SK-N-SH (cell line): ENCODE results near the gene FOXO1. TPM values are rescaled to one million over a fixed set of nuclear protein-coding genes. Genes with fewer than 3 reads are reported as not detected.

ENCODE experiments used
- CTCF ChIA-PET: fragments of 300-600, 350-600 bp; formaldehyde crosslinking; extraction: SDS; loops from one replicate; lab custom pipeline; 2021; lab: Yijun Ruan, JAX
- POLR2A ChIA-PET: fragments of 350-600 bp; sonication (Branson Sonifier 250); formaldehyde crosslinking; extraction: SDS; loops from one replicate; lab custom pipeline; 2020; ENCODE audit warnings: antibody characterized with exemption, inconsistent platforms; lab: Yijun Ruan, JAX
- DNase-seq: peaks from one replicate; pipeline ENCODE4 v3.0.0; 2012
- H2AFZ ChIP-seq: fragments of 200-600 bp; sonication (generic); 2 replicates; pipeline ENCODE4 v1.8.1; 2016; ENCODE audit warnings: antibody characterized with exemption, mild to moderate bottlenecking, low read depth
- H3F3A ChIP-seq: fragments of 200-600 bp; sonication (generic); replicated peaks from 2 replicates; pipeline ENCODE3; 2016; ENCODE audit warnings: antibody characterized with exemption, mild to moderate bottlenecking; ENCODE audit not compliant: insufficient read depth
- H3K27ac ChIP-seq, 2 experiments: fragments of 200-500 bp in 1 of 2; fragments of 200-600 bp in 1 of 2; sonication (Bioruptor generic) in 1 of 2; sonication (generic), shearing (Covaris generic) in 1 of 2; 2 replicates each; pipeline versions ENCODE4 v1.5.1 to v1.6.1; 2014 to 2016; ENCODE audit warnings: low read depth in 2 of 2, inconsistent platforms in 1 of 2, low read length in 1 of 2, mild to moderate bottlenecking in 1 of 2, mixed read lengths in 1 of 2
- H3K27me3 ChIP-seq: fragments of 200-600 bp; sonication (generic), shearing (Covaris generic); 2 replicates; pipeline ENCODE4 v1.6.1; 2016; ENCODE audit warnings: mixed run types; ENCODE audit not compliant: insufficient read depth
- H3K36me3 ChIP-seq, 2 experiments: fragments of 200-500 bp in 1 of 2; fragments of 200-600 bp in 1 of 2; sonication (Bioruptor generic) in 1 of 2; sonication (generic) in 1 of 2; replicated peaks in 1 of 2; 2 replicates each; pipeline versions ENCODE3 to v1.5.1; 2014 to 2016; ENCODE audit warnings: low read length in 1 of 2, mild to moderate bottlenecking in 1 of 2; ENCODE audit not compliant: insufficient read depth in 2 of 2, control insufficient read depth in 1 of 2
- H3K4me1 ChIP-seq, 2 experiments: fragments of 200-500 bp in 1 of 2; fragments of 200-600 bp in 1 of 2; sonication (Bioruptor generic) in 1 of 2; sonication (generic), shearing (Covaris generic) in 1 of 2; 2 replicates each; pipeline versions ENCODE4 v1.5.1 to v1.6.1; 2014 to 2016; ENCODE audit warnings: low read depth in 1 of 2, low read length in 1 of 2, mixed run types in 1 of 2; ENCODE audit not compliant: insufficient read depth in 2 of 2, control insufficient read depth in 1 of 2
- H3K4me2 ChIP-seq: fragments of 200-600 bp; sonication (generic), shearing (Covaris generic); 2 replicates; pipeline ENCODE4 v1.6.1; 2017; ENCODE audit warnings: mixed run types
- H3K4me3 ChIP-seq, 2 experiments: fragments of 200-500 bp in 1 of 2; fragments of 200-600 bp in 1 of 2; sonication (Bioruptor generic) in 1 of 2; sonication (generic), shearing (Covaris generic) in 1 of 2; 2 replicates each; pipeline versions ENCODE4 v1.5.1 to v1.8.1; 2014 to 2016; ENCODE audit warnings: low read depth in 2 of 2, inconsistent platforms in 1 of 2, low read length in 1 of 2, mild to moderate bottlenecking in 1 of 2, mixed read lengths in 1 of 2, moderate library complexity in 1 of 2
- H3K79me2 ChIP-seq: fragments of 200-600 bp; sonication (generic); 2 replicates; pipeline ENCODE4 v1.8.1; 2017; ENCODE audit warnings: mild to moderate bottlenecking; ENCODE audit not compliant: insufficient read depth
- H3K9ac ChIP-seq: fragments of 200-600 bp; sonication (generic); 2 replicates; pipeline ENCODE4 v1.6.1; 2017; ENCODE audit warnings: mixed run types
- H3K9me2 ChIP-seq: fragments of 200-600 bp; sonication (generic); 2 replicates; pipeline ENCODE4 v1.6.1; 2017; ENCODE audit warnings: mixed run types
- H3K9me3 ChIP-seq: fragments of 200-600 bp; sonication (generic); 2 replicates; pipeline ENCODE4 v1.6.1; 2017; ENCODE audit warnings: mixed run types, mild to moderate bottlenecking, moderate library complexity
- H4K20me1 ChIP-seq: fragments of 200-600 bp; sonication (generic); 2 replicates; pipeline ENCODE4 v1.6.1; 2017; ENCODE audit warnings: mild to moderate bottlenecking, mixed run types; ENCODE audit not compliant: insufficient read depth
- CHD2 ChIP-seq: fragments of 150-350 bp; IDR thresholded peaks from 2 replicates; pipeline ENCODE4 v1.6.1; 2018; ENCODE audit warnings: low read length; ENCODE audit not compliant: partially characterized antibody
- ELF1 ChIP-seq: IDR thresholded peaks from 2 replicates; pipeline ENCODE4 v1.4.0; 2012
- FOSL2 ChIP-seq: IDR thresholded peaks from 2 replicates; pipeline ENCODE4 v1.4.0; 2012; ENCODE audit warnings: low read depth, mild to moderate bottlenecking, moderate library complexity, borderline replicate concordance
- FOXJ3 ChIP-seq: sonication (generic); formaldehyde crosslinking; IDR thresholded peaks from 2 replicates; pipeline ENCODE4 v1.5.1; 2020; ENCODE audit warnings: mild to moderate bottlenecking, missing genetic modification reagents
- FOXM1 ChIP-seq: IDR thresholded peaks from 2 replicates; pipeline ENCODE4 v1.4.0; 2012; ENCODE audit warnings: low read depth, mild to moderate bottlenecking
- GABPA ChIP-seq: IDR thresholded peaks from 2 replicates; pipeline ENCODE4 v1.4.0; 2012; ENCODE audit warnings: low read depth, mild to moderate bottlenecking
- GATA2 ChIP-seq: sonication (generic); formaldehyde crosslinking; IDR thresholded peaks from 2 replicates; pipeline ENCODE4 v1.5.0; 2020; ENCODE audit warnings: mild to moderate bottlenecking, missing genetic modification reagents
- MXI1 ChIP-seq: IDR thresholded peaks from 2 replicates; pipeline ENCODE4 v1.6.1; 2012; ENCODE audit warnings: mild to moderate bottlenecking, low read depth, low read length, improper control_type of control experiment
- NRF1 ChIP-seq: IDR thresholded peaks from 2 replicates; pipeline ENCODE4 v1.6.1; 2012; ENCODE audit warnings: low read depth, mild to moderate bottlenecking, low read length
- POLR2AphosphoS5 ChIP-seq: IDR thresholded peaks from 2 replicates; pipeline ENCODE4 v1.6.1; 2012; ENCODE audit warnings: low read depth, low read length
- RCOR1 ChIP-seq: fragments of 150-350 bp; IDR thresholded peaks from 2 replicates; pipeline ENCODE4 v1.6.1; 2017; ENCODE audit warnings: antibody characterized with exemption, low read length
- RFX5 ChIP-seq: IDR thresholded peaks from 2 replicates; pipeline ENCODE4 v1.6.1; 2012; ENCODE audit warnings: mild to moderate bottlenecking, improper control_type of control experiment, low read length
- RXRA ChIP-seq: IDR thresholded peaks from 2 replicates; pipeline ENCODE4 v1.4.0; 2012; ENCODE audit warnings: low read depth, mild to moderate bottlenecking, borderline replicate concordance
- SIN3A ChIP-seq: IDR thresholded peaks from 2 replicates; pipeline ENCODE4 v1.6.1; 2012; ENCODE audit warnings: low read depth, mild to moderate bottlenecking, low read length, moderate library complexity, borderline replicate concordance
- SMC3 ChIP-seq: IDR thresholded peaks from 2 replicates; pipeline ENCODE4 v1.6.1; 2012; ENCODE audit warnings: low read depth, low read length, improper control_type of control experiment
- TAF1 ChIP-seq: IDR thresholded peaks from 2 replicates; pipeline ENCODE4 v1.6.1; 2012; ENCODE audit warnings: low read depth, mild to moderate bottlenecking, low read length, moderate library complexity, borderline replicate concordance
- TCF12 ChIP-seq: IDR thresholded peaks from 2 replicates; pipeline ENCODE4 v1.4.0; 2012
- whole genome bisulfite sequencing: methylation state at CpG from one replicate; pipeline ENCODE4 v1.1.6; 2017; ENCODE audit warnings: low lambda C conversion rate; 5-methylcytosine and 5-hydroxymethylcytosine counted together
- polyA plus RNA-seq, 3 experiments: library from polyadenylated mRNA; depleted of rRNA; stranded (reverse); fragments of >200 nt; gene quantifications; 2 replicates each; pipeline ENCODE4 v1.2.3, GENCODE V29; 2012
- TF ChIP-seq, protein P1 (sequence below): fragments of 200-600 bp; sonication (generic); IDR thresholded peaks from 2 replicates; pipeline ENCODE4 v1.6.1; 2017; ENCODE audit warnings: antibody characterized with exemption, mild to moderate bottlenecking, moderate library complexity
- TF ChIP-seq, protein P2 (sequence below): IDR thresholded peaks from 2 replicates; pipeline ENCODE4; 2012
- TF ChIP-seq, protein P3 (sequence below): IDR thresholded peaks from 2 replicates; pipeline ENCODE4 v1.4.0; 2012; ENCODE audit warnings: low read depth

FOXO1 gene
- polyA plus RNA-seq, 1 of the 3 experiments (the other 2 are of a cell fraction): 1.8 TPM

DNA sequence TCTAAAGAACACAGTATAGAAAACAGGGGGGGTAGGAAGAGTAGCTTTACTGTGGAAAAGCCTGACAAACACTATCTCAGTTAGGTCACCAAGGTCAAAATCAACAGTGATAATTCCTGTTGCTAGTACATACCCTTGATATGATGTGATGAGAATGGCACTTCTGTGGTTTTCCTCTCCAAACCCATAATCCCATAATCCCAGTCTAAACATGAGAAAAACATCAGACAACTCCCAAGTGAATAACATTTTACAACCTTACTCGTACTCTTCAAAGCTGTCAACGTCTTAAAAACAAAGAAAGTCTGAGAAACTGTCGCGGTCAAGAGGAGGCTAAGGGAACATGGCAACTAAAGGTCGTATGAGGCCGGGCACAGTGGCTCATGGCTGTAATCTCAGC is 137.6 kb downstream of the FOXO1 start (continued):
- TF ChIP-seq GATA2 (CRISPR knock-in tag) (no peak), POLR2AphosphoS5 (no peak), NRF1 (no peak), FOXJ3 (CRISPR knock-in tag) (no peak)

DNA sequence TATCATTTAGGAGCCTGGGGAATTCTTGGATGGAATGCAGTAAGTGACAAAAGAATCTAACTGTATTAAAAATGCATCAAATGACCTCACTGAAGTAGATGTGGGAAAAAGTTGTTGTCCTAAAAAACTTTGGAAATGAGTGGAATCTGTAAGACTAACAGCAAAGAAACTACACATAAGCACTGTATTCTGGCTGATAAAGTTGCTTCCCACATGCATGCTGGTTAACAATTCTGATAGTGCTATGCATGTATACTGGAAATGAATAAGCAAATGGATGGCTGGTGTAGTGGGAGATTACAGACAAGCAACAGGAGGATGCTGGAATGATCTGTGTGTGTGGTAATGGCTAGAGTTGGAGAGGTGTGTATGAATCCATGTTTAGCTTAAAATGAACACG is 138.5 kb downstream of the FOXO1 start:
- H3K27ac ChIP-seq: no peak overlapping the region
- H3K9ac ChIP-seq: no peak overlapping the region
- H3K27me3 ChIP-seq: no peaks in the 10 kb centered on the region
- no peaks in the 10 kb centered on the region for H3K79me2 ChIP-seq
- peaks cover 4% of the 10 kb centered on the region; the same call in 1 of the 2 replicates for H3K9me3 ChIP-seq
- H3K36me3 ChIP-seq: no peaks in the 10 kb centered on the region
- H3K9me2 ChIP-seq: no peaks in the 10 kb centered on the region
- WGBS: 48% methylated on average over 1 of the region's 1 CpG
- H3F3A ChIP-seq: no peaks in the 10 kb centered on the region
- ChIA-PET POLR2A (no interaction called here), CTCF (no interaction called here)
- no peak for DNase-seq
- H3K4me3 ChIP-seq: no peak overlapping the region
- H3K4me2 ChIP-seq: no peak overlapping the region
- no peak for TF ChIP-seq TCF12
- no peak for TF ChIP-seq TAF1
- TF ChIP-seq POLR2AphosphoS5: no peak
- TF ChIP-seq RCOR1: no peak
- no peak for TF ChIP-seq ELF1
- H3K4me1 ChIP-seq: no peaks in the 10 kb centered on the region
- no peak overlapping the region for H2AFZ ChIP-seq
- no peaks in the 10 kb centered on the region for H4K20me1 ChIP-seq

DNA sequence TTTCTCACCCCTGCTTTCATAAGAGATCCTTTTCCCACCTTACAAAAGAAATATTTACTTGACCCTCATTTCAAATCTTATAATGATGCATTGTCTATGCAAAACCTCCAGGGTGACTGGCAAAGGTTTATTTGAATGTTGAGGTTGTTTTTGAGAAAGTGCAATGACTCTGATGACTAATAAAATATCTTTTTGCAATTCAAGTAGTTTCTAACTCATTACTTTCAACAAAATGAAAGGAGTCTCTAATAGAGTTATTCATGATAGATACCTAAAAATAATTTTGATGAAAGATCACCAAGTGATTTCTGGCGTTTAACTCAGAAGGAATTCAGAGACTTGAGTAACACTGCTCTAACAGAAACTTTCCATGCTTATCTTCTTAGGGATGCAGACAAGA is 144.2 kb downstream of the FOXO1 start:
- DNase-seq: no peak
- Histone ChIP-seq H3K4me1 (peaks cover 0 to 3% of the 10 kb centered on the region in 2 experiments; a peak in 1 of 4 replicates), H3K27me3 (no peaks in the 10 kb centered on the region), H3K9ac (no peak overlapping the region), H3K36me3 (no peaks in the 10 kb centered on the region), H3K79me2 (no peaks in the 10 kb centered on the region)
- ChIA-PET POLR2A (no interaction called here), CTCF (no interaction called here)
- TF ChIP-seq FOSL2 (no peak), SMC3 (no peak), TCF12 (no peak), NRF1 (no peak), RXRA (no peak)
- TF ChIP-seq, all 33 proteins: peak for 0
- H3K4me3 ChIP-seq: no peak overlapping the region
- no peaks in the 10 kb centered on the region for H3K9me3 ChIP-seq
- H4K20me1 ChIP-seq: no peaks in the 10 kb centered on the region
- peaks cover 5% of the 10 kb centered on the region for H3F3A ChIP-seq
- H3K4me2 ChIP-seq: no peak overlapping the region
- no peaks in the 10 kb centered on the region for H3K9me2 ChIP-seq
- no peak overlapping the region for H3K27ac ChIP-seq
- no peak overlapping the region for H2AFZ ChIP-seq
- WGBS: 16% methylated on average over 1 of the region's 1 CpG

DNA sequence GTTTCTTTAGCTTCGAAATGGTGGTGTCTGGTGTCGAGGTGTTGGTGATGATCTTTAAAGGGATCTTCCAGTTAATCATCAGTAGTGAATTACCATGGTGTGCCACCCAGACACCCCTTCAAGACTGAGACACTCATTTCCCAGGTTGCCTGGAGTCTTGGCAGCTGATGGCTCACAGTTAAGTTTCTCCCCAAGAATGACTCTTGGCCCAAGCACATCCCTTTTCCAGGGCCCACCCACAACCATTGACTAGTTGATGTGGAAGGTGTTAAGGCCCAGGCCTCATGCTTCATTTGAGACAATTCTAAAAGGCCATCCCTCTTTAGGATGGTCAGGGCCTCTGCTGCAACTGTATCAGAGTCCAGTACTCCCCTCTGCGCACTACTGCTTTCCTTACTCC is 145.5 kb downstream of the FOXO1 start:
- Histone ChIP-seq H3K4me2 (no peak overlapping the region), H2AFZ (no peak overlapping the region), H3K4me3 (no peak overlapping the region), H3F3A (peaks cover 5% of the 10 kb centered on the region), H3K36me3 (no peaks in the 10 kb centered on the region), H3K9ac (no peak overlapping the region), H3K9me2 (no peaks in the 10 kb centered on the region), H3K4me1 (peaks cover 0 to 3% of the 10 kb centered on the region in 2 experiments; a peak in 1 of 4 replicates), H3K27ac (no peak overlapping the region), H4K20me1 (no peaks in the 10 kb centered on the region), H3K27me3 (no peaks in the 10 kb centered on the region), H3K9me3 (no peaks in the 10 kb centered on the region), H3K79me2 (no peaks in the 10 kb centered on the region)
- WGBS: 86% methylated on average over 3 of the region's 3 CpGs
- ChIA-PET CTCF (no interaction called here), POLR2A (no interaction called here)
- no peak for DNase-seq
- TF ChIP-seq GATA2 (CRISPR knock-in tag) (no peak), SIN3A (no peak), FOXJ3 (CRISPR knock-in tag) (no peak), FOXM1 (no peak), ELF1 (no peak), MXI1 (no peak), GABPA (no peak), CHD2 (no peak), RXRA (no peak), TCF12 (no peak), RFX5 (no peak)
- TF ChIP-seq, protein P1, sequence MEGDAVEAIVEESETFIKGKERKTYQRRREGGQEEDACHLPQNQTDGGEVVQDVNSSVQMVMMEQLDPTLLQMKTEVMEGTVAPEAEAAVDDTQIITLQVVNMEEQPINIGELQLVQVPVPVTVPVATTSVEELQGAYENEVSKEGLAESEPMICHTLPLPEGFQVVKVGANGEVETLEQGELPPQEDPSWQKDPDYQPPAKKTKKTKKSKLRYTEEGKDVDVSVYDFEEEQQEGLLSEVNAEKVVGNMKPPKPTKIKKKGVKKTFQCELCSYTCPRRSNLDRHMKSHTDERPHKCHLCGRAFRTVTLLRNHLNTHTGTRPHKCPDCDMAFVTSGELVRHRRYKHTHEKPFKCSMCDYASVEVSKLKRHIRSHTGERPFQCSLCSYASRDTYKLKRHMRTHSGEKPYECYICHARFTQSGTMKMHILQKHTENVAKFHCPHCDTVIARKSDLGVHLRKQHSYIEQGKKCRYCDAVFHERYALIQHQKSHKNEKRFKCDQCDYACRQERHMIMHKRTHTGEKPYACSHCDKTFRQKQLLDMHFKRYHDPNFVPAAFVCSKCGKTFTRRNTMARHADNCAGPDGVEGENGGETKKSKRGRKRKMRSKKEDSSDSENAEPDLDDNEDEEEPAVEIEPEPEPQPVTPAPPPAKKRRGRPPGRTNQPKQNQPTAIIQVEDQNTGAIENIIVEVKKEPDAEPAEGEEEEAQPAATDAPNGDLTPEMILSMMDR: no peak
- TF ChIP-seq, protein P2, sequence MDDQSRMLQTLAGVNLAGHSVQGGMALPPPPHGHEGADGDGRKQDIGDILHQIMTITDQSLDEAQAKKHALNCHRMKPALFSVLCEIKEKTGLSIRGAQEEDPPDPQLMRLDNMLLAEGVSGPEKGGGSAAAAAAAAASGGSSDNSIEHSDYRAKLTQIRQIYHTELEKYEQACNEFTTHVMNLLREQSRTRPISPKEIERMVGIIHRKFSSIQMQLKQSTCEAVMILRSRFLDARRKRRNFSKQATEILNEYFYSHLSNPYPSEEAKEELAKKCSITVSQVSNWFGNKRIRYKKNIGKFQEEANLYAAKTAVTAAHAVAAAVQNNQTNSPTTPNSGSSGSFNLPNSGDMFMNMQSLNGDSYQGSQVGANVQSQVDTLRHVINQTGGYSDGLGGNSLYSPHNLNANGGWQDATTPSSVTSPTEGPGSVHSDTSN: no peak
- TF ChIP-seq, protein P3, sequence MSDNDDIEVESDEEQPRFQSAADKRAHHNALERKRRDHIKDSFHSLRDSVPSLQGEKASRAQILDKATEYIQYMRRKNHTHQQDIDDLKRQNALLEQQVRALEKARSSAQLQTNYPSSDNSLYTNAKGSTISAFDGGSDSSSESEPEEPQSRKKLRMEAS: no peak
